DND-41 (cell line): ENCODE results near the gene KCNH2.

ENCODE experiments used
- ATAC-seq: fragments of 200-7000 bp; cut with Tn5 transposase; 3 replicates; pipeline ENCODE4 v1.9.1; 2021; ENCODE audit warnings: low read depth; ENCODE audit not compliant: insufficient read depth
- DNase-seq: peaks from one replicate; pipeline ENCODE4 v3.0.0-alpha.2; 2020
- H2AFZ ChIP-seq: 2 replicates; pipeline ENCODE4 v1.6.0; 2012; ENCODE audit warnings: low read depth, low read length
- H3K27ac ChIP-seq: 2 replicates; pipeline ENCODE4 v1.5.1; 2012; ENCODE audit warnings: low read length, inconsistent platforms
- H3K27me3 ChIP-seq: fragments of 200-600 bp; sonication (generic); 2 replicates; pipeline ENCODE4 v1.6.0; 2012; ENCODE audit warnings: low read length, mild to moderate bottlenecking, inconsistent platforms; ENCODE audit not compliant: insufficient read depth, poor library complexity
- H3K36me3 ChIP-seq: 2 replicates; pipeline ENCODE4 v1.5.1; 2012; ENCODE audit warnings: low read length, inconsistent platforms; ENCODE audit not compliant: insufficient read depth
- H3K4me1 ChIP-seq: 2 replicates; pipeline ENCODE4 v1.5.1; 2012; ENCODE audit warnings: mild to moderate bottlenecking, low read length; ENCODE audit not compliant: insufficient read depth
- H3K4me2 ChIP-seq: 2 replicates; pipeline ENCODE4 v1.6.0; 2012; ENCODE audit warnings: mild to moderate bottlenecking, moderate library complexity, low read length, inconsistent platforms; ENCODE audit not compliant: insufficient read depth
- H3K4me3 ChIP-seq, 2 experiments: fragments of 200-600 bp in 1 of 2; shearing (Covaris generic) in 1 of 2; 2 replicates each; pipeline ENCODE4 v1.5.1; 2012 to 2016; ENCODE audit warnings: inconsistent platforms in 2 of 2, low read length in 2 of 2, mild to moderate bottlenecking in 2 of 2, low read depth in 1 of 2, moderate library complexity in 1 of 2
- H3K79me2 ChIP-seq: 2 replicates; pipeline ENCODE4 v1.6.0; 2012; ENCODE audit warnings: low read length, inconsistent platforms; ENCODE audit not compliant: insufficient read depth
- H3K9ac ChIP-seq: 2 replicates; pipeline ENCODE4 v1.6.0; 2012; ENCODE audit warnings: low read depth, mild to moderate bottlenecking, inconsistent platforms, low read length, moderate library complexity
- H3K9me3 ChIP-seq: 2 replicates; pipeline ENCODE4 v1.5.1; 2012; ENCODE audit warnings: low read length, moderate library complexity, mild to moderate bottlenecking, inconsistent platforms; ENCODE audit not compliant: insufficient read depth, severe bottlenecking
- H4K20me1 ChIP-seq: 2 replicates; pipeline ENCODE4 v1.6.0; 2012; ENCODE audit warnings: low read length; ENCODE audit not compliant: insufficient read depth
- CTCF ChIP-seq: IDR thresholded peaks from 2 replicates; pipeline ENCODE4 v1.5.1; 2012; ENCODE audit warnings: borderline replicate concordance, low read length, moderate library complexity, mild to moderate bottlenecking; ENCODE audit not compliant: poor library complexity, severe bottlenecking; ENCODE audit errors: extremely low read depth
- EZH2 ChIP-seq: IDR thresholded peaks from 3 replicates; pipeline ENCODE4 v1.6.1; 2012; ENCODE audit warnings: borderline replicate concordance, low read depth, mild to moderate bottlenecking, moderate library complexity, low read length, inconsistent platforms; ENCODE audit not compliant: severe bottlenecking

The KCNH2 gene

GRCh38 chr7:150944066-150945042 is 33.8 kb downstream of the KCNH2 start:
- no peak for TF ChIP-seq EZH2
- no peak for TF ChIP-seq CTCF
- Histone ChIP-seq H4K20me1 (peaks cover 4% of the 10 kb centered on the region), H3K9me3 (no peaks in the 10 kb centered on the region), H2AFZ (no peak overlapping the region), H3K36me3 (no peaks in the 10 kb centered on the region), H3K4me3 (no peak overlapping the region), H3K27me3 (peaks cover 3% of the 10 kb centered on the region), H3K4me1 (peaks cover 7% of the 10 kb centered on the region), H3K9ac (no peak overlapping the region), H3K79me2 (no peaks in the 10 kb centered on the region), H3K4me2 (no peak overlapping the region), H3K27ac (no peak overlapping the region)
- no peak for ATAC-seq
- no peak for DNase-seq

GRCh38 chr7:150943453-150943814 is 34.7 kb downstream of the KCNH2 start:
- Histone ChIP-seq H3K79me2 (no peaks in the 10 kb centered on the region), H3K27me3 (peaks cover 10% of the 10 kb centered on the region), H4K20me1 (peaks cover 4% of the 10 kb centered on the region), H3K36me3 (no peaks in the 10 kb centered on the region), H3K9me3 (no peaks in the 10 kb centered on the region), H3K4me3 (no peak overlapping the region), H3K4me1 (peaks cover 7% of the 10 kb centered on the region), H3K4me2 (no peak overlapping the region), H2AFZ (no peak overlapping the region), H3K27ac (no peak overlapping the region), H3K9ac (no peak overlapping the region)
- TF ChIP-seq CTCF: no peak
- no peak for TF ChIP-seq EZH2
- ATAC-seq (no peak), DNase-seq (no peak)

GRCh38 chr7:150942591-150943452 is 35.3 kb downstream of the KCNH2 start:
- Histone ChIP-seq H3K79me2 (no peaks in the 10 kb centered on the region), H3K9ac (no peak overlapping the region), H3K4me1 (peaks cover 7% of the 10 kb centered on the region), H3K4me3 (no peak overlapping the region), H2AFZ (no peak overlapping the region), H3K4me2 (no peak overlapping the region), H3K36me3 (no peaks in the 10 kb centered on the region), H4K20me1 (peaks cover 4% of the 10 kb centered on the region), H3K27me3 (peaks cover 16% of the 10 kb centered on the region), H3K27ac (no peak overlapping the region), H3K9me3 (no peaks in the 10 kb centered on the region)
- TF ChIP-seq EZH2 (no peak), CTCF (no peak)
- DNase-seq (no peak), ATAC-seq (no peak)
